Stomach (tissue), 19 donors: ENCODE measurements around the gene RBL2. TPM values are rescaled to one million over a fixed set of nuclear protein-coding genes. Genes with fewer than 3 reads are reported as not detected.
A peak's percentile ranks its signal among the peaks of the same experiment; 100 is the strongest.
"Not testable (repeated sequence)": the region's sequence is repeated elsewhere in the genome, so short reads cannot be mapped to it uniquely, and the experiment has no call there.

ENCODE experiments used
- DNase-seq, 2 donors: peaks; one replicate each; pipeline versions ENCODE4 v3.0.0 to v3.0.0-alpha.2; 2013 to 2019
- H3K27ac ChIP-seq, 5 donors: fragments of 200-600 bp in 4 of 5; sonication (generic) in 4 of 5; one replicate each; pipeline ENCODE4 v1.5.1; 2013 to 2019; ENCODE audit warnings: mild to moderate bottlenecking in 1 of 5, moderate library complexity in 1 of 5
- H3K27me3 ChIP-seq, 3 donors: fragments of 200-600 bp; sonication (generic); one replicate each; pipeline ENCODE4 v1.5.1; 2017 to 2019; ENCODE audit warnings: mixed run types in 1 of 3
- H3K36me3 ChIP-seq, 4 donors: fragments of 200-600 bp; sonication (generic); 1 replicate in 3 of 4; 2 replicates in 1 of 4; pipeline ENCODE4 v1.5.1; 2016 to 2019
- H3K4me1 ChIP-seq, 4 donors: fragments of 200-600 bp; sonication (generic); one replicate each; pipeline ENCODE4 v1.5.1; 2016 to 2019
- H3K4me3 ChIP-seq, 4 donors: fragments of 200-600 bp; sonication (generic) in 3 of 4; one replicate each; pipeline ENCODE4 v1.5.1; 2016 to 2019; ENCODE audit warnings: mild to moderate bottlenecking in 1 of 4
- H3K9me3 ChIP-seq, 4 donors: fragments of 200-600 bp; sonication (generic); one replicate each; pipeline ENCODE4 v1.5.1; 2016 to 2019
- EP300 ChIP-seq: sonication (generic); formaldehyde crosslinking; IDR thresholded peaks from one replicate; pipeline ENCODE4 v1.6.1; 2017; ENCODE audit warnings: antibody characterized with exemption
- POLR2A ChIP-seq, 4 donors: fragments of 450-650 bp; IDR thresholded peaks; one replicate each; pipeline ENCODE4 v1.6.1; 2016; ENCODE audit warnings: antibody characterized with exemption in 4 of 4, control low read depth in 2 of 4, mild to moderate bottlenecking in 1 of 4, moderate library complexity in 1 of 4
- POLR2AphosphoS5 ChIP-seq, 3 donors: sonication (generic); formaldehyde crosslinking; IDR thresholded peaks; one replicate each; pipeline ENCODE4 v1.6.1; 2016; ENCODE audit warnings: antibody characterized with exemption in 3 of 3
- WGBS, 5 donors: extraction: QIAGEN DNeasy Blood & Tissue Kit in 3 of 5; methylation state at CpG; one replicate each; pipeline versions ENCODE4 v1.1.5 to v1.1.7; 2013 to 2018; 5-methylcytosine and 5-hydroxymethylcytosine counted together
- intact Hi-C: fragments of 100-400 bp; cut with DNase I; formaldehyde crosslinking; loops from one replicate; pipeline ENCODE4 v1.15.1; 2023; ENCODE audit warnings: low total_unique reads
- long read RNA-seq, 10 donors: transcript quantifications; one replicate each; lab custom pipeline, GENCODE V29; 2026
- polyA plus RNA-seq, 3 donors: library from polyadenylated mRNA; stranded (reverse); fragments of 200-250 nt; gene quantifications; one replicate each; pipeline ENCODE4 v1.2.3, GENCODE V29; 2013
- total RNA-seq, 5 donors: library from RNA; depleted of rRNA; stranded (reverse); fragments of >200 nt; gene quantifications; one replicate each; pipeline versions ENCODE4 v1.1.0 to v1.2.3, GENCODE V29; 2014 to 2016
- TF ChIP-seq, protein P1 (sequence below), 7 experiments: fragments of 450-650 bp in 4 of 7; fragments of 200-600 bp in 3 of 7; sonication (generic) in 3 of 7; IDR thresholded peaks; one replicate each; pipeline ENCODE4 v1.5.1; 2016 to 2019; ENCODE audit warnings: antibody characterized with exemption in 7 of 7, control low read depth in 2 of 7, mild to moderate bottlenecking in 1 of 7
- donor health status: healthy with polysubstance abuse.
- donor health status: Bipolar disorder and iron deficiency.
- donor health status: healthy.

Gene RBL2
- total RNA-seq: 100 to 1,000 TPM in 2 of 5 donors, 10 to 100 TPM in 3; 79.7 to 234 (median 95.3) TPM
- polyA plus RNA-seq: 10 to 100 TPM; 23.0 to 40.3 (median 34.9) TPM
- long read RNA-seq, donor 1, full-length matches to known transcripts: 1 of 48 reads
- long read RNA-seq, donor 1, partial matches to known transcripts: 47 of 48 reads
- long read RNA-seq, donor 1, other reads (novel, unspliced or antisense): 0 of 48 reads
- long read RNA-seq, donor 2, full-length matches to known transcripts: 4 of 15 reads
- long read RNA-seq, donor 2, partial matches to known transcripts: 11 of 15 reads
- long read RNA-seq, donor 2, other reads (novel, unspliced or antisense): 0 of 15 reads
- long read RNA-seq, donor 3, full-length matches to known transcripts: 3 of 3 reads
- long read RNA-seq, donor 3, partial matches to known transcripts: 0 of 3 reads
- long read RNA-seq, donor 3, other reads (novel, unspliced or antisense): 0 of 3 reads
- long read RNA-seq, donor 4: 0 reads
- long read RNA-seq, donor 5, full-length matches to known transcripts: 1 of 14 reads
- long read RNA-seq, donor 5, partial matches to known transcripts: 13 of 14 reads
- long read RNA-seq, donor 5, other reads (novel, unspliced or antisense): 0 of 14 reads
- long read RNA-seq, donor 6, full-length matches to known transcripts: 7 of 80 reads
- long read RNA-seq, donor 6, partial matches to known transcripts: 73 of 80 reads
- long read RNA-seq, donor 6, other reads (novel, unspliced or antisense): 0 of 80 reads
- long read RNA-seq, donor 7, full-length matches to known transcripts: 1 of 14 reads
- long read RNA-seq, donor 7, partial matches to known transcripts: 13 of 14 reads
- long read RNA-seq, donor 7, other reads (novel, unspliced or antisense): 0 of 14 reads
- long read RNA-seq, donor 8: 0 reads
- long read RNA-seq, donor 9, partial matches to known transcripts: 6 of 6 reads
- long read RNA-seq, donor 9, other reads (novel, unspliced or antisense): 0 of 6 reads
- long read RNA-seq, donor 10, full-length matches to known transcripts: 2 of 24 reads
- long read RNA-seq, donor 10, partial matches to known transcripts: 22 of 24 reads
- long read RNA-seq, donor 10, other reads (novel, unspliced or antisense): 0 of 24 reads

DNA sequence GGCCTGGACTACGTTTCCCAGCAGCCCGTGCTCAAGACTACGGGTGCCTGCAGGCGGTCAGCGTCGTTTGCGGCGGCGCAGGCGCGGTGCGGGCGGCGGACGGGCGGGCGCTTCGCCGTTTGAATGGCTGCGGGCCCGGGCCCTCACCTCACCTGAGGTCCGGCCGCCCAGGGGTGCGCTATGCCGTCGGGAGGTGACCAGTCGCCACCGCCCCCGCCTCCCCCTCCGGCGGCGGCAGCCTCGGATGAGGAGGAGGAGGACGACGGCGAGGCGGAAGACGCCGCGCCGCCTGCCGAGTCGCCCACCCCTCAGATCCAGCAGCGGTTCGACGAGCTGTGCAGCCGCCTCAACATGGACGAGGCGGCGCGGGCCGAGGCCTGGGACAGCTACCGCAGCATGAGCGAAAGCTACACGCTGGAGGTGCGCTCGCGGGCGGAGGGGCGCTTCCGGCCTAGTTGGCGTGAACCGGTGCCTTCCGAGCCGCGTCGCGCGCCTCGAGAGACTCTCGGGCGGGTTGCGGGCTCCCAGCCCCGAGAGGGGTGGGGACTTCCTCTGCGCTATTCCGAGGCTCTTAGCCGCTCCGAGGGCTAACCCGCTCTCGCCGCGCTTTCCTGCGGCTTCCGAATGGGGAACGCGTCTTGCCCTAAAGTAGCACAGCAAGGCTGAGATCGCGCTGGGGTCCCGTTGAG lies at the start of gene RBL2:
Gene RBL2, plus strand, starts transcription at position 95 of the 689 bp plus-strand sequence. Its CDS starts 86 bp downstream, at position 181.
- DNase-seq: peak; percentile 87 to 96
- intact Hi-C loops: loop anchor here (5.0 kb wide), 1 partner anchor 68 kb away; the partner anchor contains the start of gene AKTIP
- no peaks in the 10 kb centered on the region for H3K27me3 ChIP-seq
- peak within 1 kb of the TSS; percentile 87 to 100 (median 94) for H3K4me3 ChIP-seq
- WGBS, 5 donors: 0 to 1% (median 0%) methylated on average over 27 to 88 of the region's 89 CpGs
- H3K9me3 ChIP-seq: no peaks in the 10 kb centered on the region
- peak; percentile 79 to 93 (median 87) for TF ChIP-seq POLR2AphosphoS5 (IDR thresholded peaks at IDR 0.05)
- no peak for TF ChIP-seq EP300
- TF ChIP-seq, protein P1, sequence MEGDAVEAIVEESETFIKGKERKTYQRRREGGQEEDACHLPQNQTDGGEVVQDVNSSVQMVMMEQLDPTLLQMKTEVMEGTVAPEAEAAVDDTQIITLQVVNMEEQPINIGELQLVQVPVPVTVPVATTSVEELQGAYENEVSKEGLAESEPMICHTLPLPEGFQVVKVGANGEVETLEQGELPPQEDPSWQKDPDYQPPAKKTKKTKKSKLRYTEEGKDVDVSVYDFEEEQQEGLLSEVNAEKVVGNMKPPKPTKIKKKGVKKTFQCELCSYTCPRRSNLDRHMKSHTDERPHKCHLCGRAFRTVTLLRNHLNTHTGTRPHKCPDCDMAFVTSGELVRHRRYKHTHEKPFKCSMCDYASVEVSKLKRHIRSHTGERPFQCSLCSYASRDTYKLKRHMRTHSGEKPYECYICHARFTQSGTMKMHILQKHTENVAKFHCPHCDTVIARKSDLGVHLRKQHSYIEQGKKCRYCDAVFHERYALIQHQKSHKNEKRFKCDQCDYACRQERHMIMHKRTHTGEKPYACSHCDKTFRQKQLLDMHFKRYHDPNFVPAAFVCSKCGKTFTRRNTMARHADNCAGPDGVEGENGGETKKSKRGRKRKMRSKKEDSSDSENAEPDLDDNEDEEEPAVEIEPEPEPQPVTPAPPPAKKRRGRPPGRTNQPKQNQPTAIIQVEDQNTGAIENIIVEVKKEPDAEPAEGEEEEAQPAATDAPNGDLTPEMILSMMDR (IDR thresholded peaks at IDR 0.05): no peak
- no peak for TF ChIP-seq POLR2A (IDR thresholded peaks at IDR 0.05)
- H3K27ac ChIP-seq: peak within 1 kb of the TSS; percentile 96 to 99 (median 98)
- no peaks in the 10 kb centered on the region for H3K36me3 ChIP-seq
- H3K4me1 ChIP-seq: peaks cover 14 to 40% (median 27%) of the 10 kb centered on the region in 4 donors

DNA sequence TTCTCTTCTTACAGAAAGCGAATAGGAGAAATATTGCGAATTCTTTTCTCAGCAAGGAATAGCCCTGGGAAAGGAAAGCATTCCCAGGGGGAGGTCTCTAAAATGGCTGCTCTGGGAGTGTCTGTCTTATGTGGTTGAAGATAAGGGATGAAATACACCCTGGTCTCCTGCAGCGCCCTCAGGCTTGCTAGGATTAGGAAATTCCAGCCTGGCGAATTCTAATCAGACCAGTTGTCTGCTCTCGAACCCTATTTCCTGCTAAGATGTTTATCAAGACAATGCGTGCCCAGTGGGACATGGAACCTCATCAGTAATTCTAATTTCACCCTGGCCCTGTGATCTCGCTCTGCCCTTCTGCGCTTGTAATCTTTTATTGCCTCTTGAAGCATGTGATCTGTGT lies 49.7 kb upstream of the RBL2 start:
- H3K36me3 ChIP-seq, H3K4me3 ChIP-seq, H3K4me1 ChIP-seq, DNase-seq, H3K27me3 ChIP-seq, intact Hi-C loops, H3K27ac ChIP-seq: not testable (repeated sequence)
- peaks cover 0 to 23% (median 8%) of the 10 kb centered on the region in 4 donors for H3K9me3 ChIP-seq
- 84 to 94% (median 87%) methylated on average over 8 of the region's 8 CpGs for WGBS, 5 donors

GRCh38 chr16:53404959-53405358 lies 29.3 kb upstream of the RBL2 start:
- Histone ChIP-seq H3K9me3 (no peaks in the 10 kb centered on the region), H3K36me3 (no peaks in the 10 kb centered on the region), H3K27me3 (no peaks in the 10 kb centered on the region), H3K4me1 (no peaks in the 10 kb centered on the region), H3K4me3 (no peak overlapping the region), H3K27ac (no peak overlapping the region)
- 33 to 46% (median 37%) methylated on average over 2 of the region's 2 CpGs for WGBS, 5 donors
- no peak for DNase-seq
- TF ChIP-seq, protein P1 (IDR thresholded peaks at IDR 0.05): no peak
- intact Hi-C loops: no loop called here

- Histone ChIP-seq H3K4me3 (no peak overlapping the region), H3K9me3 (no peaks in the 10 kb centered on the region), H3K4me1 (no peaks in the 10 kb centered on the region), H3K36me3 (no peaks in the 10 kb centered on the region), H3K27me3 (no peaks in the 10 kb centered on the region), H3K27ac (no peak overlapping the region)
- TF ChIP-seq, protein P1 (IDR thresholded peaks at IDR 0.05): no peak
- no peak for TF ChIP-seq EP300
- no peak for TF ChIP-seq POLR2AphosphoS5 (IDR thresholded peaks at IDR 0.05)
- no peak for TF ChIP-seq POLR2A (IDR thresholded peaks at IDR 0.05)
- intact Hi-C loops: no loop called here
- DNase-seq: no peak
- 96 to 98% (median 97%) methylated on average over 11 to 18 of the region's 18 CpGs for WGBS, 5 donors
Observed at GRCh38 chr16:53412549-53412948, 21.7 kb upstream of the RBL2 start.
